AG04449 (cell line): ENCODE measurements around the gene DISP3.

Source experiments
- CTCF ChIA-PET: fragments of 350-600 bp; formaldehyde crosslinking; extraction: SDS; loops from one replicate; lab custom pipeline; 2021; ENCODE audit warnings: antibody characterized with exemption; lab: Yijun Ruan, JAX
- POLR2A ChIA-PET: fragments of 400-600, 350-600 bp; formaldehyde crosslinking; extraction: SDS; loops from one replicate; lab custom pipeline; 2020; ENCODE audit warnings: antibody characterized with exemption, inconsistent platforms; lab: Yijun Ruan, JAX
- DNase-seq: peaks from one replicate; pipeline ENCODE4 v3.0.0-alpha.2; 2010; ENCODE audit warnings: low read depth, low spot score
- H3K4me3 ChIP-seq: 2 replicates; pipeline ENCODE4 v1.5.1; 2011; ENCODE audit warnings: low read depth, mild to moderate bottlenecking, control low read depth, low read length
- CTCF ChIP-seq: IDR thresholded peaks from one replicate; pipeline ENCODE4 v1.5.1; 2011; ENCODE audit warnings: mild to moderate bottlenecking, moderate library complexity, low read length, control low read depth, inconsistent platforms; ENCODE audit not compliant: insufficient read depth; ENCODE audit errors: missing control alignments

Gene DISP3

GRCh38 chr1:11486231-11487009 lies 7.5 kb downstream of the DISP3 start:
- no peak for DNase-seq
- H3K4me3 ChIP-seq, result no peak overlapping the region
- no peak for TF ChIP-seq CTCF
- CTCF ChIA-PET, result no interaction called here
- POLR2A ChIA-PET, result interaction anchor here (0.7 kb wide), 1 partner anchor 191 kb away, joined by 3 read pairs; no protein-coding TSS in a partner anchor

- ChIA-PET POLR2A (interaction anchor here (0.7 kb wide), 1 partner anchor 192 kb away, joined by 3 read pairs; no protein-coding TSS in a partner anchor), CTCF (no interaction called here)
- no peak overlapping the region for H3K4me3 ChIP-seq
- no peak for TF ChIP-seq CTCF
- DNase-seq, result no peak
Observed at GRCh38 chr1:11487196-11487751, 8.3 kb downstream of the DISP3 start.

GRCh38 chr1:11488201-11488770 lies 9.3 kb downstream of the DISP3 start:
- ChIA-PET CTCF (no interaction called here), POLR2A (no interaction called here)
- no peak overlapping the region for H3K4me3 ChIP-seq
- TF ChIP-seq CTCF, result no peak
- no peak for DNase-seq

- ChIA-PET CTCF (no interaction called here), POLR2A (no interaction called here)
- no peak for DNase-seq
- H3K4me3 ChIP-seq, result no peak overlapping the region
- TF ChIP-seq CTCF, result no peak
Observed at GRCh38 chr1:11488966-11489625, 10.1 kb downstream of the DISP3 start.

- TF ChIP-seq CTCF, result no peak
- no peak overlapping the region for H3K4me3 ChIP-seq
- DNase-seq, result no peak
- ChIA-PET POLR2A (no interaction called here), CTCF (no interaction called here)
Observed at GRCh38 chr1:11492235-11492634, 13.3 kb downstream of the DISP3 start.
